HepG2 (cell line): ENCODE results near the gene RRBP1. TPM values are rescaled to one million over a fixed set of nuclear protein-coding genes. Genes with fewer than 3 reads are reported as not detected.
A peak's percentile ranks its signal among the peaks of the same experiment; 100 is the strongest.

Source experiments
- BRD4 ChIP-seq: sonication (generic); formaldehyde crosslinking; IDR thresholded peaks from 2 replicates; pipeline ENCODE4 v1.4.0; 2020; ENCODE audit warnings: missing genetic modification reagents
- FOSL2 ChIP-seq: sonication (generic); formaldehyde crosslinking; IDR thresholded peaks from 2 replicates; pipeline ENCODE4 v1.4.0; 2020; ENCODE audit warnings: missing genetic modification reagents
- GLI4 ChIP-seq: sonication (generic); formaldehyde crosslinking; IDR thresholded peaks from 2 replicates; pipeline ENCODE4 v1.5.1; 2020; ENCODE audit warnings: missing genetic modification reagents, mild to moderate bottlenecking, moderate library complexity, borderline replicate concordance
- HNRNPH1 ChIP-seq: fragments of 200-400 bp; formaldehyde crosslinking; optimal IDR thresholded peaks from 2 replicates; pipeline ENCODE3; 2017; ENCODE audit warnings: mild to moderate bottlenecking, low read depth, low read length
- SMARCE1 ChIP-seq: fragments of 450-650 bp; IDR thresholded peaks from 2 replicates; pipeline ENCODE4 v1.6.1; 2017; ENCODE audit warnings: borderline replicate concordance
- SRSF9 ChIP-seq: fragments of 200-400 bp; formaldehyde crosslinking; IDR thresholded peaks from 2 replicates; pipeline ENCODE4 v1.6.1; 2018; ENCODE audit warnings: borderline replicate concordance, mild to moderate bottlenecking, low read depth, low read length; ENCODE audit not compliant: insufficient read depth, poor library complexity, severe bottlenecking
- TP53 ChIP-seq: sonication (generic); formaldehyde crosslinking; conservative IDR thresholded peaks from 2 replicates; pipeline ENCODE4 v1.4.0; 2020; ENCODE audit warnings: missing genetic modification reagents
- ZFP90 ChIP-seq: sonication (generic); formaldehyde crosslinking; IDR thresholded peaks from 2 replicates; pipeline ENCODE4 v1.8.0; 2022; ENCODE audit warnings: missing genetic modification reagents, mild to moderate bottlenecking, inconsistent platforms, borderline replicate concordance
- ZMYM3 ChIP-seq: sonication (generic); formaldehyde crosslinking; IDR thresholded peaks from 2 replicates; pipeline ENCODE4 v1.5.1; 2020; ENCODE audit warnings: mild to moderate bottlenecking, missing genetic modification reagents
- ZNF20 ChIP-seq: sonication (generic); formaldehyde crosslinking; IDR thresholded peaks from 2 replicates; pipeline ENCODE4 v1.4.0; 2020; ENCODE audit warnings: mild to moderate bottlenecking, moderate library complexity, missing genetic modification reagents
- ZNF30 ChIP-seq: sonication (generic); formaldehyde crosslinking; IDR thresholded peaks from 2 replicates; pipeline ENCODE4 v1.5.0; 2020; ENCODE audit warnings: mild to moderate bottlenecking, missing genetic modification reagents
- ZNF672 ChIP-seq: sonication (generic); formaldehyde crosslinking; IDR thresholded peaks from 2 replicates; pipeline ENCODE4 v1.8.1; 2022; ENCODE audit warnings: missing genetic modification reagents
- ZNF724P ChIP-seq: sonication (generic); formaldehyde crosslinking; IDR thresholded peaks from 2 replicates; pipeline ENCODE4 v1.8.0; 2022; ENCODE audit warnings: missing genetic modification reagents, borderline replicate concordance
- polyA plus RNA-seq, 8 experiments: library from polyadenylated mRNA; depleted of rRNA in 3 of 8; stranded (reverse) in 7 of 8; unstranded in 1 of 8; fragments of >200 nt; fragmentation: Illumina TruSeq in 4 of 8; extraction: Trizol in 4 of 8; gene quantifications; 2 replicates each; pipeline versions ENCODE4 v1.2.1 to v1.2.3, GENCODE V29; 2011 to 2016; ENCODE audit warnings: low read depth in 4 of 8, missing spikeins in 1 of 8, mixed read lengths in 1 of 8; ENCODE audit not compliant: insufficient read depth in 1 of 8
- total RNA-seq, 5 experiments: library from RNA; depleted of rRNA; stranded (reverse); fragments of >200 nt; fragmentation: Illumina TruSeq; extraction: Trizol; gene quantifications; 2 replicates each; pipeline ENCODE4 v1.2.3, GENCODE V29; 2016; ENCODE audit warnings: low read depth in 1 of 5
- TF ChIP-seq, protein P1 (sequence below): sonication (generic); formaldehyde crosslinking; IDR thresholded peaks from 2 replicates; pipeline ENCODE4 v1.5.0; 2020; ENCODE audit warnings: missing genetic modification reagents
- TF ChIP-seq, protein P2 (sequence below): sonication (generic); formaldehyde crosslinking; IDR thresholded peaks from 2 replicates; pipeline ENCODE4 v1.4.0; 2020; ENCODE audit warnings: missing genetic modification reagents
- TF ChIP-seq, protein P3 (sequence below), 2 experiments: fragments of 450-650 bp in 1 of 2; sonication (generic) in 1 of 2; formaldehyde crosslinking; IDR thresholded peaks; 2 replicates each; pipeline versions ENCODE4 v1.5.0 to v1.8.0; 2020 to 2022; ENCODE audit warnings: mild to moderate bottlenecking in 1 of 2, missing genetic modification reagents in 1 of 2
- TF ChIP-seq, protein P4 (sequence below): fragments of 450-650 bp; IDR thresholded peaks from 2 replicates; pipeline ENCODE4 v1.6.1; 2016
- TF ChIP-seq, protein P5 (sequence below): IDR thresholded peaks from 2 replicates; pipeline ENCODE4 v1.6.1; 2016; ENCODE audit warnings: missing compliant biosample characterization, missing genetic modification reagents, borderline replicate concordance

The RRBP1 gene
- total and polyA plus RNA-seq, 2 of the 13 experiments (the other 11 are each of a cell fraction or from before 2014, with no cell fraction given): 150 to 222 TPM

DNA sequence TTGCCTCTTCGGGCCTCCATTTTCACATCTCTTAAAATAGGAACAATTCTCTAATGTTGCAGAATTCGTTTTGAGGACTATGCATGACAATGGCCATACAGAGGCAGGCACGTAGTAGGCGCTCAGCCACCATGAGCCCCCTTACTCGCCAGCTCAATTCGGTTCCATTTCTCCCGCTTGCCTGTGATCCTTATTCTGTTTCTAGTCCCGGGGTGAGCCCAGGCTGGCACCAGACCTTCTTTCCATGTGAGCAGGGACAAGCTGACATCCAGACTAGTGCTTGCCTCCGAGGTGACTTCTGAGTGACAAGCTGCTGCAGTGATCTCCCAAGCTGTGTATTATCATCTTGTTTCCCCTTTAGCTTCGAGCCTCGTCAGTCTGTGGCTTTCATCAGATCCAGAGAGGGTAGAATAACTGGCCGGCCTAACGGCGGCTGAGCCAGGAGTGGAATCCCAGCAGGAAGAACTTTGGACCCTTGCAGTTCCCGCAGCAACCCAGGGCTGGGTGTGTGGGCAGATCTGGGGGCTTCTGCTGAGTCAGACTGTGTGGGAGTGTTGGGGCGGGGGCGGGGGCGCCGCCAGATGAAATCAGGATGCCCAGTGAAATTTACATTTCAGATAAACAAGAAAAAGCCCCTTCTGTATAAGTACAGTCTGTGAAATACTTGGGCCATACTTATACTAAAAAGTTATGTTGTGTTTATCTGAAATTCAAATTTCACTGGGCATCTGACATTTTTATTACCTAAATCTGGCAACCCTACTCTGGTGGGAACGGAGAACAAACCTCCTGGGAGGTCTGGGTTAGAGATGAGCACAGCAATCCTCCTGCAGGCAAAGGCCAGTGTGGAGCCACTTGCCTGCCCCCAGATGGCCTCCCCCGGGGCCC lies 28.6 kb upstream of the RRBP1 start (continued):
- TF ChIP-seq HNRNPH1: no peak
- TF ChIP-seq ZNF30: 0 out of 2 replicates have a peak, but pooled peaks have one; percentile 73
- no peak for TF ChIP-seq SRSF9
- TF ChIP-seq BRD4 (CRISPR knock-in tag): 0 out of 2 replicates have a peak, but pooled peaks have one; percentile 31
- TF ChIP-seq, protein P1, sequence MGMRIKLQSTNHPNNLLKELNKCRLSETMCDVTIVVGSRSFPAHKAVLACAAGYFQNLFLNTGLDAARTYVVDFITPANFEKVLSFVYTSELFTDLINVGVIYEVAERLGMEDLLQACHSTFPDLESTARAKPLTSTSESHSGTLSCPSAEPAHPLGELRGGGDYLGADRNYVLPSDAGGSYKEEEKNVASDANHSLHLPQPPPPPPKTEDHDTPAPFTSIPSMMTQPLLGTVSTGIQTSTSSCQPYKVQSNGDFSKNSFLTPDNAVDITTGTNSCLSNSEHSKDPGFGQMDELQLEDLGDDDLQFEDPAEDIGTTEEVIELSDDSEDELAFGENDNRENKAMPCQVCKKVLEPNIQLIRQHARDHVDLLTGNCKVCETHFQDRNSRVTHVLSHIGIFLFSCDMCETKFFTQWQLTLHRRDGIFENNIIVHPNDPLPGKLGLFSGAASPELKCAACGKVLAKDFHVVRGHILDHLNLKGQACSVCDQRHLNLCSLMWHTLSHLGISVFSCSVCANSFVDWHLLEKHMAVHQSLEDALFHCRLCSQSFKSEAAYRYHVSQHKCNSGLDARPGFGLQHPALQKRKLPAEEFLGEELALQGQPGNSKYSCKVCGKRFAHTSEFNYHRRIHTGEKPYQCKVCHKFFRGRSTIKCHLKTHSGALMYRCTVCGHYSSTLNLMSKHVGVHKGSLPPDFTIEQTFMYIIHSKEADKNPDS: 0 out of 2 replicates have a peak, but pooled peaks have one; percentile 46
- peak; percentile 67; the same call in 1 of the 2 replicates for TF ChIP-seq ZFP90 (CRISPR knock-in tag)
- TF ChIP-seq, protein P2, sequence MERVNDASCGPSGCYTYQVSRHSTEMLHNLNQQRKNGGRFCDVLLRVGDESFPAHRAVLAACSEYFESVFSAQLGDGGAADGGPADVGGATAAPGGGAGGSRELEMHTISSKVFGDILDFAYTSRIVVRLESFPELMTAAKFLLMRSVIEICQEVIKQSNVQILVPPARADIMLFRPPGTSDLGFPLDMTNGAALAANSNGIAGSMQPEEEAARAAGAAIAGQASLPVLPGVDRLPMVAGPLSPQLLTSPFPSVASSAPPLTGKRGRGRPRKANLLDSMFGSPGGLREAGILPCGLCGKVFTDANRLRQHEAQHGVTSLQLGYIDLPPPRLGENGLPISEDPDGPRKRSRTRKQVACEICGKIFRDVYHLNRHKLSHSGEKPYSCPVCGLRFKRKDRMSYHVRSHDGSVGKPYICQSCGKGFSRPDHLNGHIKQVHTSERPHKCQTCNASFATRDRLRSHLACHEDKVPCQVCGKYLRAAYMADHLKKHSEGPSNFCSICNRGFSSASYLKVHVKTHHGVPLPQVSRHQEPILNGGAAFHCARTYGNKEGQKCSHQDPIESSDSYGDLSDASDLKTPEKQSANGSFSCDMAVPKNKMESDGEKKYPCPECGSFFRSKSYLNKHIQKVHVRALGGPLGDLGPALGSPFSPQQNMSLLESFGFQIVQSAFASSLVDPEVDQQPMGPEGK (CRISPR knock-in tag): peak; percentile 81
- peak; percentile 44; the same call in 1 of the 2 replicates for TF ChIP-seq TP53 (CRISPR knock-in tag)
- peak; percentile 85 for TF ChIP-seq FOSL2
- 0 out of 2 replicates have a peak, but pooled peaks have one; percentile 22 for TF ChIP-seq GLI4 (CRISPR knock-in tag)
- TF ChIP-seq SMARCE1: no peak
- TF ChIP-seq ZNF672 (CRISPR knock-in tag): no peak
- TF ChIP-seq, protein P3, sequence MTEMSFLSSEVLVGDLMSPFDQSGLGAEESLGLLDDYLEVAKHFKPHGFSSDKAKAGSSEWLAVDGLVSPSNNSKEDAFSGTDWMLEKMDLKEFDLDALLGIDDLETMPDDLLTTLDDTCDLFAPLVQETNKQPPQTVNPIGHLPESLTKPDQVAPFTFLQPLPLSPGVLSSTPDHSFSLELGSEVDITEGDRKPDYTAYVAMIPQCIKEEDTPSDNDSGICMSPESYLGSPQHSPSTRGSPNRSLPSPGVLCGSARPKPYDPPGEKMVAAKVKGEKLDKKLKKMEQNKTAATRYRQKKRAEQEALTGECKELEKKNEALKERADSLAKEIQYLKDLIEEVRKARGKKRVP (CRISPR knock-in tag; IDR thresholded peaks at IDR 0.05): peak in 1 of 2 experiments; percentile 81; a peak in 2 of 4 replicates
- TF ChIP-seq ZNF20 (CRISPR knock-in tag): peak; percentile 90; the same call in 1 of the 2 replicates
- peak; percentile 69; the same call in 1 of the 2 replicates for TF ChIP-seq ZNF724P
- TF ChIP-seq, protein P4, sequence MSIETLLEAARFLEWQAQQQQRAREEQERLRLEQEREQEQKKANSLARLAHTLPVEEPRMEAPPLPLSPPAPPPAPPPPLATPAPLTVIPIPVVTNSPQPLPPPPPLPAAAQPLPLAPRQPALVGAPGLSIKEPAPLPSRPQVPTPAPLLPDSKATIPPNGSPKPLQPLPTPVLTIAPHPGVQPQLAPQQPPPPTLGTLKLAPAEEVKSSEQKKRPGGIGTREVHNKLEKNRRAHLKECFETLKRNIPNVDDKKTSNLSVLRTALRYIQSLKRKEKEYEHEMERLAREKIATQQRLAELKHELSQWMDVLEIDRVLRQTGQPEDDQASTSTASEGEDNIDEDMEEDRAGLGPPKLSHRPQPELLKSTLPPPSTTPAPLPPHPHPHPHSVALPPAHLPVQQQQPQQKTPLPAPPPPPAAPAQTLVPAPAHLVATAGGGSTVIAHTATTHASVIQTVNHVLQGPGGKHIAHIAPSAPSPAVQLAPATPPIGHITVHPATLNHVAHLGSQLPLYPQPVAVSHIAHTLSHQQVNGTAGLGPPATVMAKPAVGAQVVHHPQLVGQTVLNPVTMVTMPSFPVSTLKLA: no peak
- TF ChIP-seq, protein P5, sequence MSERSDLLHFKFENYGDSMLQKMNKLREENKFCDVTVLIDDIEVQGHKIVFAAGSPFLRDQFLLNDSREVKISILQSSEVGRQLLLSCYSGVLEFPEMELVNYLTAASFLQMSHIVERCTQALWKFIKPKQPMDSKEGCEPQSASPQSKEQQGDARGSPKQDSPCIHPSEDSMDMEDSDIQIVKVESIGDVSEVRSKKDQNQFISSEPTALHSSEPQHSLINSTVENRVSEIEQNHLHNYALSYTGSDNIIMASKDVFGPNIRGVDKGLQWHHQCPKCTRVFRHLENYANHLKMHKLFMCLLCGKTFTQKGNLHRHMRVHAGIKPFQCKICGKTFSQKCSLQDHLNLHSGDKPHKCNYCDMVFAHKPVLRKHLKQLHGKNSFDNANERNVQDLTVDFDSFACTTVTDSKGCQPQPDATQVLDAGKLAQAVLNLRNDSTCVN (CRISPR knock-in tag): 0 out of 2 replicates have a peak, but pooled peaks have one; percentile 62
- peak; percentile 92 for TF ChIP-seq ZMYM3 (CRISPR knock-in tag)
